Peyer's patch (tissue), 4 donors: ENCODE results near the gene NPPB.

Source experiments
- POLR2A ChIP-seq, 2 donors: fragments of 450-650 bp; IDR thresholded peaks; one replicate each; pipeline ENCODE4 v1.5.1; 2017; ENCODE audit warnings: antibody characterized with exemption in 2 of 2, mild to moderate bottlenecking in 2 of 2, moderate library complexity in 2 of 2
- TF ChIP-seq, protein P1 (sequence below), 6 experiments: fragments of 450-650 bp in 4 of 6; fragments of 200-600 bp in 2 of 6; sonication (generic) in 1 of 6; IDR thresholded peaks; one replicate each; pipeline ENCODE4 v1.5.1; 2017 to 2019; ENCODE audit warnings: antibody characterized with exemption in 6 of 6, mild to moderate bottlenecking in 3 of 6, moderate library complexity in 1 of 6

DNA sequence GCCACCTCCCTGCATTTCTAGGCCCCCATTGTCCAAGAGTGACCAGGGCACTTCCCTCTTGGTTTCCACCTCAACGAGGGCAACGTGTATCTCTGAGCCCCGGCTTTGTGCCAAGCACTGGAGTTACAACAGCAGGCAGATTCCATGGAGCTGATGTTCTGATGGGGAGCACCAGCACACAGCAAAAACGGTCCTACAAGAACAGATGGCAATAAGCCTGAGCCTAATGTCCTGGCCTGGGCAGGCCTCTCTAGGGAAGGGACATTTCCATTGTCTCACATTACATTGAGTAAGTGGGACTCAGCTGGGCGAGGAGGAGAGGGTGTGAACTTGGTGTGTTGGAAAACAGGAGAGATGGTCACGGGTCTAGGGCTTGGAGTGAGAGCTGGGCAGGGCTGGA, 27.2 kb upstream of the NPPB start:
- TF ChIP-seq, protein P1, sequence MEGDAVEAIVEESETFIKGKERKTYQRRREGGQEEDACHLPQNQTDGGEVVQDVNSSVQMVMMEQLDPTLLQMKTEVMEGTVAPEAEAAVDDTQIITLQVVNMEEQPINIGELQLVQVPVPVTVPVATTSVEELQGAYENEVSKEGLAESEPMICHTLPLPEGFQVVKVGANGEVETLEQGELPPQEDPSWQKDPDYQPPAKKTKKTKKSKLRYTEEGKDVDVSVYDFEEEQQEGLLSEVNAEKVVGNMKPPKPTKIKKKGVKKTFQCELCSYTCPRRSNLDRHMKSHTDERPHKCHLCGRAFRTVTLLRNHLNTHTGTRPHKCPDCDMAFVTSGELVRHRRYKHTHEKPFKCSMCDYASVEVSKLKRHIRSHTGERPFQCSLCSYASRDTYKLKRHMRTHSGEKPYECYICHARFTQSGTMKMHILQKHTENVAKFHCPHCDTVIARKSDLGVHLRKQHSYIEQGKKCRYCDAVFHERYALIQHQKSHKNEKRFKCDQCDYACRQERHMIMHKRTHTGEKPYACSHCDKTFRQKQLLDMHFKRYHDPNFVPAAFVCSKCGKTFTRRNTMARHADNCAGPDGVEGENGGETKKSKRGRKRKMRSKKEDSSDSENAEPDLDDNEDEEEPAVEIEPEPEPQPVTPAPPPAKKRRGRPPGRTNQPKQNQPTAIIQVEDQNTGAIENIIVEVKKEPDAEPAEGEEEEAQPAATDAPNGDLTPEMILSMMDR (IDR thresholded peaks at IDR 0.05) = no peak
- TF ChIP-seq POLR2A (IDR thresholded peaks at IDR 0.05) = no peak
